Uterus (tissue), 2 donors: ENCODE data around the gene VSNL1.

Experiments used
- CTCF ChIP-seq, 4 experiments: fragments of 200-600 bp in 2 of 4; fragments of 450-650 bp in 2 of 4; sonication (generic) in 2 of 4; IDR thresholded peaks; one replicate each; pipeline ENCODE4 v1.5.1; 2016 to 2019; ENCODE audit warnings: antibody characterized with exemption in 4 of 4, mild to moderate bottlenecking in 2 of 4, moderate library complexity in 1 of 4
- POLR2A ChIP-seq, 2 donors: fragments of 450-650 bp; IDR thresholded peaks; one replicate each; pipeline ENCODE4 v1.6.1; 2016; ENCODE audit warnings: antibody characterized with exemption in 2 of 2, mild to moderate bottlenecking in 1 of 2, moderate library complexity in 1 of 2

- no peak for TF ChIP-seq CTCF (IDR thresholded peaks at IDR 0.05)
- no peak for TF ChIP-seq POLR2A (IDR thresholded peaks at IDR 0.05)
Measured at GRCh38 chr2:17649026-17649425, 108.5 kb downstream of the VSNL1 start.
